HEK293 (cell line): Measurements from ENCODE around the gene DHRS11.
A peak's percentile ranks its signal among the peaks of the same experiment; 100 is the strongest.

Experiments used
- CTCF ChIA-PET: fragments of 350-600 bp; formaldehyde crosslinking; extraction: SDS; loops from one replicate; lab custom pipeline; 2021; ENCODE audit warnings: antibody characterized with exemption; lab: Yijun Ruan, JAX
- POLR2A ChIA-PET: fragments of 300-600 bp; formaldehyde crosslinking; extraction: SDS; loops from one replicate; lab custom pipeline; 2020; ENCODE audit warnings: antibody characterized with exemption, inconsistent platforms; lab: Yijun Ruan, JAX
- H3K27ac ChIP-seq: fragments of 200-500 bp; sonication (Bioruptor generic); 2 replicates; pipeline ENCODE4 v1.5.1; 2014; ENCODE audit warnings: low read depth, low read length, control low read depth, inconsistent platforms; ENCODE audit errors: extremely low read depth
- H3K36me3 ChIP-seq, 2 experiments: fragments of 200-500 bp in 1 of 2; sonication (Bioruptor generic) in 1 of 2; 1 replicate in 1 of 2; 2 replicates in 1 of 2; pipeline ENCODE4 v1.5.1; 2014 to 2017; ENCODE audit warnings: inconsistent platforms in 2 of 2, low read length in 2 of 2; ENCODE audit not compliant: control insufficient read depth in 2 of 2, insufficient read depth in 1 of 2
- H3K4me1 ChIP-seq: fragments of 200-500 bp; sonication (Bioruptor generic); 2 replicates; pipeline ENCODE4 v1.5.1; 2014; ENCODE audit warnings: mild to moderate bottlenecking, low read length, inconsistent platforms; ENCODE audit not compliant: control insufficient read depth, insufficient read depth
- H3K4me3 ChIP-seq: 2 replicates; pipeline ENCODE4 v1.5.1; 2011; ENCODE audit warnings: low read depth, mild to moderate bottlenecking, control low read depth, low read length, moderate library complexity
- H3K9me3 ChIP-seq: fragments of 200-500 bp; sonication (Bioruptor generic); 2 replicates; pipeline ENCODE4 v1.5.1; 2014; ENCODE audit warnings: low read depth, low read length, inconsistent platforms; ENCODE audit not compliant: control insufficient read depth, insufficient read depth
- GLIS2 ChIP-seq: fragments of 450-650 bp; formaldehyde crosslinking; IDR thresholded peaks from 2 replicates; pipeline ENCODE4 v1.5.1; 2016; ENCODE audit warnings: missing biosample characterization, missing genetic modification characterization
- KLF1 ChIP-seq: fragments of 450-650 bp; formaldehyde crosslinking; IDR thresholded peaks from 2 replicates; pipeline ENCODE4 v1.5.1; 2016; ENCODE audit warnings: missing biosample characterization, missing genetic modification characterization
- MYNN ChIP-seq: fragments of 450-650 bp; formaldehyde crosslinking; IDR thresholded peaks from 2 replicates; pipeline ENCODE4 v1.5.1; 2016; ENCODE audit warnings: missing biosample characterization, missing genetic modification characterization, borderline replicate concordance
- PRDM6 ChIP-seq: fragments of 450-650 bp; formaldehyde crosslinking; IDR thresholded peaks from 2 replicates; pipeline ENCODE4 v1.5.1; 2017; ENCODE audit warnings: missing biosample characterization, missing genetic modification characterization
- RBAK ChIP-seq: fragments of 450-650 bp; formaldehyde crosslinking; IDR thresholded peaks from 2 replicates; pipeline ENCODE4 v1.5.1; 2016; ENCODE audit warnings: missing biosample characterization, missing genetic modification characterization
- SP7 ChIP-seq: fragments of 450-650 bp; formaldehyde crosslinking; IDR thresholded peaks from 2 replicates; pipeline ENCODE4 v1.5.1; 2016; ENCODE audit warnings: missing biosample characterization, missing genetic modification characterization
- ZBTB17 ChIP-seq: fragments of 450-650 bp; formaldehyde crosslinking; IDR thresholded peaks from 2 replicates; pipeline ENCODE4 v1.5.1; 2016; ENCODE audit warnings: missing biosample characterization, missing genetic modification characterization
- ZEB2 ChIP-seq: fragments of 450-650 bp; formaldehyde crosslinking; IDR thresholded peaks from 2 replicates; pipeline ENCODE4 v1.5.1; 2016; ENCODE audit warnings: missing biosample characterization, missing genetic modification characterization
- ZNF174 ChIP-seq: fragments of 450-650 bp; formaldehyde crosslinking; IDR thresholded peaks from 2 replicates; pipeline ENCODE4 v1.5.0; 2017; ENCODE audit warnings: missing biosample characterization, mild to moderate bottlenecking, missing genetic modification characterization
- ZNF2 ChIP-seq: fragments of 450-650 bp; formaldehyde crosslinking; IDR thresholded peaks from 2 replicates; pipeline ENCODE4 v1.5.1; 2016; ENCODE audit warnings: missing biosample characterization, missing genetic modification characterization
- ZNF202 ChIP-seq: fragments of 450-650 bp; formaldehyde crosslinking; IDR thresholded peaks from 2 replicates; pipeline ENCODE4 v1.5.1; 2016; ENCODE audit warnings: missing biosample characterization, missing genetic modification characterization, borderline replicate concordance
- ZNF292 ChIP-seq: fragments of 450-650 bp; formaldehyde crosslinking; IDR thresholded peaks from 2 replicates; pipeline ENCODE4 v1.5.1; 2016; ENCODE audit warnings: low read depth, missing biosample characterization, missing genetic modification characterization, borderline replicate concordance
- ZNF335 ChIP-seq: fragments of 450-650 bp; formaldehyde crosslinking; conservative IDR thresholded peaks from 2 replicates; pipeline ENCODE4 v1.5.1; 2016; ENCODE audit warnings: missing biosample characterization, missing genetic modification characterization
- ZNF366 ChIP-seq: fragments of 450-650 bp; formaldehyde crosslinking; conservative IDR thresholded peaks from 2 replicates; pipeline ENCODE4 v1.5.1; 2016; ENCODE audit warnings: missing biosample characterization, missing genetic modification characterization
- ZNF394 ChIP-seq: fragments of 450-650 bp; formaldehyde crosslinking; IDR thresholded peaks from 2 replicates; pipeline ENCODE4 v1.5.1; 2016; ENCODE audit warnings: missing biosample characterization, missing genetic modification characterization, mild to moderate bottlenecking, moderate library complexity, borderline replicate concordance
- ZNF423 ChIP-seq: fragments of 450-650 bp; formaldehyde crosslinking; IDR thresholded peaks from 2 replicates; pipeline ENCODE4 v1.5.1; 2016; ENCODE audit warnings: missing biosample characterization, missing genetic modification characterization
- ZNF488 ChIP-seq: fragments of 450-650 bp; formaldehyde crosslinking; IDR thresholded peaks from 2 replicates; pipeline ENCODE4 v1.5.1; 2016; ENCODE audit warnings: missing biosample characterization, missing genetic modification characterization
- ZNF510 ChIP-seq: fragments of 450-650 bp; formaldehyde crosslinking; IDR thresholded peaks from 2 replicates; pipeline ENCODE4 v1.5.1; 2018; ENCODE audit warnings: mild to moderate bottlenecking, missing genetic modification characterization, missing biosample characterization; ENCODE audit not compliant: insufficient replicate concordance
- ZNF514 ChIP-seq: fragments of 450-650 bp; formaldehyde crosslinking; IDR thresholded peaks from 2 replicates; pipeline ENCODE4 v1.5.1; 2016; ENCODE audit warnings: missing biosample characterization, missing genetic modification characterization
- ZNF530 ChIP-seq: fragments of 450-650 bp; formaldehyde crosslinking; IDR thresholded peaks from 2 replicates; pipeline ENCODE4 v1.5.1; 2016; ENCODE audit warnings: low read depth, missing biosample characterization, missing genetic modification characterization
- ZNF548 ChIP-seq: fragments of 450-650 bp; formaldehyde crosslinking; IDR thresholded peaks from 2 replicates; pipeline ENCODE4 v1.5.1; 2016; ENCODE audit warnings: missing biosample characterization, missing genetic modification characterization
- ZNF654 ChIP-seq: fragments of 450-650 bp; formaldehyde crosslinking; IDR thresholded peaks from 2 replicates; pipeline ENCODE4 v1.5.1; 2016; ENCODE audit warnings: low read depth, missing biosample characterization, missing genetic modification characterization
- ZNF707 ChIP-seq: fragments of 450-650 bp; formaldehyde crosslinking; IDR thresholded peaks from 2 replicates; pipeline ENCODE4 v1.5.1; 2016; ENCODE audit warnings: missing biosample characterization, missing genetic modification characterization
- ZNF747 ChIP-seq: fragments of 450-650 bp; formaldehyde crosslinking; IDR thresholded peaks from 2 replicates; pipeline ENCODE4 v1.5.1; 2016; ENCODE audit warnings: missing biosample characterization, missing genetic modification characterization
- ZNF785 ChIP-seq: fragments of 450-650 bp; formaldehyde crosslinking; IDR thresholded peaks from 2 replicates; pipeline ENCODE4 v1.5.1; 2016; ENCODE audit warnings: missing biosample characterization, missing genetic modification characterization
- ZSCAN30 ChIP-seq: fragments of 450-650 bp; IDR thresholded peaks from 2 replicates; pipeline ENCODE4 v1.5.1; 2018; ENCODE audit warnings: missing biosample characterization, mild to moderate bottlenecking, missing genetic modification characterization, moderate library complexity
- TF ChIP-seq, protein P1 (sequence below): fragments of 450-650 bp; formaldehyde crosslinking; IDR thresholded peaks from 2 replicates; pipeline ENCODE4 v1.5.1; 2016; ENCODE audit warnings: missing biosample characterization, missing genetic modification characterization
- TF ChIP-seq, protein P2 (sequence below): fragments of 450-650 bp; formaldehyde crosslinking; IDR thresholded peaks from 2 replicates; pipeline ENCODE4 v1.5.1; 2016; ENCODE audit warnings: missing biosample characterization, missing genetic modification characterization
- TF ChIP-seq, protein P3 (sequence below): fragments of 450-650 bp; formaldehyde crosslinking; IDR thresholded peaks from 2 replicates; pipeline ENCODE4 v1.5.1; 2016; ENCODE audit warnings: missing biosample characterization, missing genetic modification characterization
- TF ChIP-seq, protein P4 (sequence below): fragments of 450-650 bp; formaldehyde crosslinking; IDR thresholded peaks from 2 replicates; pipeline ENCODE4 v1.5.1; 2016; ENCODE audit warnings: missing biosample characterization, missing genetic modification characterization

The DHRS11 gene

GRCh38 chr17:36629252-36629847 lies 37.7 kb downstream of the DHRS11 start:
- no peaks in the 10 kb centered on the region for H3K4me1 ChIP-seq
- no peak overlapping the region for H3K4me3 ChIP-seq
- no peak overlapping the region for H3K27ac ChIP-seq
- CTCF ChIA-PET: interaction anchor here (0.6 to 8.6 kb wide), 21 partner anchors 8 to 775 kb away, joined by 3 to 84 read pairs (median 4); partner anchors contain the start of gene MRM1
- POLR2A ChIA-PET: no interaction called here
- H3K36me3 ChIP-seq: no peaks in the 10 kb centered on the region
- H3K9me3 ChIP-seq: no peaks in the 10 kb centered on the region
- TF ChIP-seq ZNF548 (no peak), MYNN (tag by site-specific recombination) (no peak), ZNF292 (tag by site-specific recombination) (no peak), ZNF514 (tag by site-specific recombination) (no peak), RBAK (no peak), ZSCAN30 (0 out of 2 replicates have a peak, but pooled peaks have one; percentile 48), PRDM6 (tag by site-specific recombination) (no peak), ZNF202 (tag by site-specific recombination) (no peak), ZNF488 (tag by site-specific recombination) (no peak), ZNF747 (tag by site-specific recombination) (no peak), KLF1 (peak; percentile 52; the same call in 1 of the 2 replicates), ZNF2 (tag by site-specific recombination) (no peak), ZNF530 (tag by site-specific recombination) (no peak), GLIS2 (tag by site-specific recombination) (peak; percentile 45; the same call in 1 of the 2 replicates), ZNF654 (tag by site-specific recombination) (peak; percentile 90), ZEB2 (no peak), ZNF174 (tag by site-specific recombination) (no peak), SP7 (peak; percentile 50; the same call in 1 of the 2 replicates), ZNF785 (tag by site-specific recombination) (no peak), ZNF707 (tag by site-specific recombination) (no peak), ZNF335 (tag by site-specific recombination) (no peak), ZNF510 (no peak), ZNF423 (tag by site-specific recombination) (no peak), ZBTB17 (tag by site-specific recombination) (peak; percentile 27; the same call in 1 of the 2 replicates), ZNF366 (tag by site-specific recombination) (no peak), ZNF394 (tag by site-specific recombination) (no peak)
- TF ChIP-seq, protein P1, sequence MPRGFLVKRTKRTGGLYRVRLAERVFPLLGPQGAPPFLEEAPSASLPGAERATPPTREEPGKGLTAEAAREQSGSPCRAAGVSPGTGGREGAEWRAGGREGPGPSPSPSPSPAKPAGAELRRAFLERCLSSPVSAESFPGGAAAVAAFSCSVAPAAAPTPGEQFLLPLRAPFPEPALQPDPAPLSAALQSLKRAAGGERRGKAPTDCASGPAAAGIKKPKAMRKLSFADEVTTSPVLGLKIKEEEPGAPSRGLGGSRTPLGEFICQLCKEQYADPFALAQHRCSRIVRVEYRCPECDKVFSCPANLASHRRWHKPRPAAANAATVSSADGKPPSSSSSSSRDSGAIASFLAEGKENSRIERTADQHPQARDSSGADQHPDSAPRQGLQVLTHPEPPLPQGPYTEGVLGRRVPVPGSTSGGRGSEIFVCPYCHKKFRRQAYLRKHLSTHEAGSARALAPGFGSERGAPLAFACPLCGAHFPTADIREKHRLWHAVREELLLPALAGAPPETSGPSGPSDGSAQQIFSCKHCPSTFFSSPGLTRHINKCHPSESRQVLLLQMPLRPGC (tag by site-specific recombination): no peak
- TF ChIP-seq, protein P2, sequence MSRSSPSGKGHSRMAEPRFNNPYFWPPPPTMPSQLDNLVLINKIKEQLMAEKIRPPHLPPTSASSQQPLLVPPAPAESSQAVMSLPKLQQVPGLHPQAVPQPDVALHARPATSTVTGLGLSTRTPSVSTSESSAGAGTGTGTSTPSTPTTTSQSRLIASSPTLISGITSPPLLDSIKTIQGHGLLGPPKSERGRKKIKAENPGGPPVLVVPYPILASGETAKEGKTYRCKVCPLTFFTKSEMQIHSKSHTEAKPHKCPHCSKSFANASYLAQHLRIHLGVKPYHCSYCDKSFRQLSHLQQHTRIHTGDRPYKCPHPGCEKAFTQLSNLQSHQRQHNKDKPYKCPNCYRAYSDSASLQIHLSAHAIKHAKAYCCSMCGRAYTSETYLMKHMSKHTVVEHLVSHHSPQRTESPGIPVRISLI: no peak
- TF ChIP-seq, protein P3, sequence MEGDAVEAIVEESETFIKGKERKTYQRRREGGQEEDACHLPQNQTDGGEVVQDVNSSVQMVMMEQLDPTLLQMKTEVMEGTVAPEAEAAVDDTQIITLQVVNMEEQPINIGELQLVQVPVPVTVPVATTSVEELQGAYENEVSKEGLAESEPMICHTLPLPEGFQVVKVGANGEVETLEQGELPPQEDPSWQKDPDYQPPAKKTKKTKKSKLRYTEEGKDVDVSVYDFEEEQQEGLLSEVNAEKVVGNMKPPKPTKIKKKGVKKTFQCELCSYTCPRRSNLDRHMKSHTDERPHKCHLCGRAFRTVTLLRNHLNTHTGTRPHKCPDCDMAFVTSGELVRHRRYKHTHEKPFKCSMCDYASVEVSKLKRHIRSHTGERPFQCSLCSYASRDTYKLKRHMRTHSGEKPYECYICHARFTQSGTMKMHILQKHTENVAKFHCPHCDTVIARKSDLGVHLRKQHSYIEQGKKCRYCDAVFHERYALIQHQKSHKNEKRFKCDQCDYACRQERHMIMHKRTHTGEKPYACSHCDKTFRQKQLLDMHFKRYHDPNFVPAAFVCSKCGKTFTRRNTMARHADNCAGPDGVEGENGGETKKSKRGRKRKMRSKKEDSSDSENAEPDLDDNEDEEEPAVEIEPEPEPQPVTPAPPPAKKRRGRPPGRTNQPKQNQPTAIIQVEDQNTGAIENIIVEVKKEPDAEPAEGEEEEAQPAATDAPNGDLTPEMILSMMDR (tag by site-specific recombination): peak; percentile 99
- TF ChIP-seq, protein P4, sequence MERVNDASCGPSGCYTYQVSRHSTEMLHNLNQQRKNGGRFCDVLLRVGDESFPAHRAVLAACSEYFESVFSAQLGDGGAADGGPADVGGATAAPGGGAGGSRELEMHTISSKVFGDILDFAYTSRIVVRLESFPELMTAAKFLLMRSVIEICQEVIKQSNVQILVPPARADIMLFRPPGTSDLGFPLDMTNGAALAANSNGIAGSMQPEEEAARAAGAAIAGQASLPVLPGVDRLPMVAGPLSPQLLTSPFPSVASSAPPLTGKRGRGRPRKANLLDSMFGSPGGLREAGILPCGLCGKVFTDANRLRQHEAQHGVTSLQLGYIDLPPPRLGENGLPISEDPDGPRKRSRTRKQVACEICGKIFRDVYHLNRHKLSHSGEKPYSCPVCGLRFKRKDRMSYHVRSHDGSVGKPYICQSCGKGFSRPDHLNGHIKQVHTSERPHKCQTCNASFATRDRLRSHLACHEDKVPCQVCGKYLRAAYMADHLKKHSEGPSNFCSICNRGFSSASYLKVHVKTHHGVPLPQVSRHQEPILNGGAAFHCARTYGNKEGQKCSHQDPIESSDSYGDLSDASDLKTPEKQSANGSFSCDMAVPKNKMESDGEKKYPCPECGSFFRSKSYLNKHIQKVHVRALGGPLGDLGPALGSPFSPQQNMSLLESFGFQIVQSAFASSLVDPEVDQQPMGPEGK (tag by site-specific recombination): 0 out of 2 replicates have a peak, but pooled peaks have one; percentile 19
